HG02943 (cell line): ENCODE measurements around the gene AKNA.

ENCODE experiments used
- ATAC-seq: cut with Tn5 transposase; IDR thresholded peaks from one replicate; pipeline ENCODE4 v1.9.1; 2021; ENCODE audit warnings: mild to moderate bottlenecking, low read depth, moderate library complexity; ENCODE audit not compliant: unreplicated experiment

Gene AKNA

GRCh38 chr9:114363424-114363823 lies 24.4 kb downstream of the AKNA start:
- no peak for ATAC-seq

GRCh38 chr9:114362394-114362793 lies 25.4 kb downstream of the AKNA start:
- ATAC-seq = no peak

- no peak for ATAC-seq
Measured at GRCh38 chr9:114361542-114361941, 26.2 kb downstream of the AKNA start.

GRCh38 chr9:114359801-114360200 lies 28.0 kb downstream of the AKNA start:
- no peak for ATAC-seq

DNA sequence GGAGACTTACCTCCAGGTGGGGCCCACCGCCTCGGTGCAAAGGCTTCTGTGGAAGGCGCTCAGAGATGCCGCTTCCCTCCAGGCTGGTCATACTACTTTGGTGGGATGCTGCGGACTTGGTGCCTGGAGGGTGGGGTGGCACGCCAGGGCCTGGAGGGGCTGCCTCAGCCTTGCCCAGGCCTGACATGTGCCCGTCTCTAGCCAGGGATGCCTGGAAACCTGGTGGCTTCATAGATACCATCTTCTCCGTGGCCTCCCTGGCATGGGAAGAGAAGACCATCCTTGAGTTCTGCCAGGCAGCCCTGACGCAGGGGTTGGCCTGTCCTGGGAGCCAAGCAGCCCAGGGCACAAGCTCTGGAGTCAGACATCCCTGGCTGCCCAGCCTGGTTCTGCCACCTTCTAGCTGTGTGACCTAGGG lies 29.9 kb downstream of the AKNA start:
- ATAC-seq = no peak

GRCh38 chr9:114357360-114357759 lies 30.4 kb downstream of the AKNA start:
- ATAC-seq = no peak

DNA sequence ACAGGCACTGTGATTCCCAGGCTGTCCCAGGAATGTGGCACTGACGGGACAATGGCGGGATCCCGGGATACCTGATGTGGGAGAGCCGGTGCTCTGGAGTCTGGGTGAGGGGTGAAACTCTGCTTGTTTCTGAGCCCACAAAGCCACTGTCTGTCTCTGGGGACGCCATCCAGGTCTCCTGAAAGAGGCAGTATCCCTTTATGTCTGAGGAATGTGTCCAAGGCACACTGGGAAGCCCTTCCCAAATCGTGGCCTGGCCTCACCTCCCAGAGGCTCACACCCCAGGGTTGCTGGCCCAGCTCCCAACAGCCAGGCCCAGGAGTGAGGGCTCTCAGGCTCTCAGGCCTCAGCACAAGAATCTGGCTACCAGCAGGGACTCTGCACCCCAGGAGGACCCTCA lies 31.0 kb downstream of the AKNA start:
- no peak for ATAC-seq

DNA sequence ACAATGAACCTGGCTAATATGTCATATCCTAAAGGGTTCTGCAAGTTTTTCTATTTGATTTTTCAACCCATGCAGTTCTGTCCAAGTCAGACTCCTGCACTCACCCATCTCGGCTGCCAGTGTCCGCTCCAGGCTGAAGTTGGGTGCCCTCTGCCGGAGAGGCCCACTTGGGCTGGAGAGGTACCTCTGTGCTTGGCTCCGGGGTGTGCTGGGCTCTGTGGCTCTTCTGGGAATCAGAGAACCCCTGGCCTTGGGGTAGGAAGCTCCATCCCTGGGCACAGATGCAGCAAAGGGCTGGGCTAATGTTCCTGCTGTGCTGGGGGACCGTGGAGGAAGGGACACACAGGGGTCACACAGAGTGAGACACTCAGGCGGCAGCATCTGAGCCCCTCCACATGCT lies 32.0 kb downstream of the AKNA start:
- no peak for ATAC-seq

- no peak for ATAC-seq
Measured at GRCh38 chr9:114351932-114352331, 35.9 kb downstream of the AKNA start.

DNA sequence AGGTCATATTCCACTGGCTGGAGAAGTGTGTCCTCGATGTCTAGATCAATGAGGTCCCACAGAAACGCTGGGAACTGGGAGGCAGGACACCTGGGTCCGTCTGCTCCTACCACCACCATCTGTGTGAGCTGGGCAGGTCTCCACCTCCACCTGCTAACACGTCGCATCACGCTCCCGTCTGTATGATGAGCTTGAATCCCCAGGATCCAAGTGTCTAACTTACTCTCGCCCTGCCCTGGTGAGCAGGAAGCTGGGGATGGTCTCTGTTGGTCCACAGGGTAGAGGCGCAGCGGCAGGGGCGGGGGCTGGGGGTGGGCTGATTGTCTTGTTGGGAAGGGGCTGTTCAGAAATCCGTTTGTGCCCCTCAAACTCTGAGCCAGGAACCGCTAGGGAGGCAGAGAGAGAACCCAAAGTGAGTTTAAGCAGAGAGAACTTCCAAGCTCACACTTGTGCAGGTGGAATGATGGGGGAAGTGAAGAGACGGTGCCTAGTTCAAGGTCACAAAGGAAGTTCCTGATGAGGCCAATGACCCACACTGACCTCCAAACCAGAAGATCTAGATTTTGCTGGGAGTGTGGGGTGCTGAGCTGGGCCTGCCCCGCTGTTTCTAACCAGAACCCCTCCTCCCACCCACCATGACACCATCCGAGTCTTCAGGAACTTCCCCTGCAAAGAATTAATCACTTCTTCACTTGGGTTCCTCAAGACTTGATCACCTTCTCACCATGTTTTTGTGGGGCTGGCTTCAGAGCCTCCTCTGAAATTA lies 37.0 kb downstream of the AKNA start:
- ATAC-seq = no peak

DNA sequence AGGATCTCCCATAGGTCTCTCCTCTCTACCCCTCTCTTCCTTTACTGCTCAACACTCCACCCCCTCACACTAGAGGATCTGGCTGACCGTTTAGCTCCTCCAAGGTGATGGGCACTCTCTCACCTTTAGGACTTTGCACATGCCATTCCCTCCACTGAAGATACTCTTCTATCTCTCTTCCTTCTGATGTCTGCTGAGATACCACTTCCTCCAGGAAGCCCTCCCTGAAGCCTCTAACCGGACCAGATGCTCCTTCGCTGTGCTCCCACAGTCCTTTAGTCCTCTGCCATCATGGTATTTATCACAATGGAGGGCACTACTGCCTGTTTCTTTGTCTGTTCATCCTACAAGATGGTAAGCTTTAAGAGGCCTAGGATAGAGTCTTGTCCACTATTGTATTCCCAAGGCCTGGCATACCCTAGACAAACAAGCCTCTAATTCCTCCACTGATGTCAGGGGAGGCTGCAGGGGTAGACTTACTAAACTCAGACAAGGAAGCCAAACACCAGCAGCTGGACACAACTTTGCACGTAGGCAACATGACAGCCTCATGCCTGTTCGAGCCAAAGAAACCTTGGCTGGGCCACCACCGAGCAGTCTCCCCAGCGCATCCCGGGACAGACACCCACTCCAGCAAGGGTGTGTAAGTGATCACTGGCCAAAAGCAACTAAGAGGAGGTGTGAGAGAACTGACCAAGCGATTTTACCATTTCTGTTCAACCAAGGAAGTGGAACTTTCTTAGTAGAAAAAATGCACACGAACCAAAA lies 37.9 kb downstream of the AKNA start:
- ATAC-seq = no peak

- ATAC-seq = peak; percentile 92
Measured at GRCh38 chr9:114348906-114349482, 38.8 kb downstream of the AKNA start.

DNA sequence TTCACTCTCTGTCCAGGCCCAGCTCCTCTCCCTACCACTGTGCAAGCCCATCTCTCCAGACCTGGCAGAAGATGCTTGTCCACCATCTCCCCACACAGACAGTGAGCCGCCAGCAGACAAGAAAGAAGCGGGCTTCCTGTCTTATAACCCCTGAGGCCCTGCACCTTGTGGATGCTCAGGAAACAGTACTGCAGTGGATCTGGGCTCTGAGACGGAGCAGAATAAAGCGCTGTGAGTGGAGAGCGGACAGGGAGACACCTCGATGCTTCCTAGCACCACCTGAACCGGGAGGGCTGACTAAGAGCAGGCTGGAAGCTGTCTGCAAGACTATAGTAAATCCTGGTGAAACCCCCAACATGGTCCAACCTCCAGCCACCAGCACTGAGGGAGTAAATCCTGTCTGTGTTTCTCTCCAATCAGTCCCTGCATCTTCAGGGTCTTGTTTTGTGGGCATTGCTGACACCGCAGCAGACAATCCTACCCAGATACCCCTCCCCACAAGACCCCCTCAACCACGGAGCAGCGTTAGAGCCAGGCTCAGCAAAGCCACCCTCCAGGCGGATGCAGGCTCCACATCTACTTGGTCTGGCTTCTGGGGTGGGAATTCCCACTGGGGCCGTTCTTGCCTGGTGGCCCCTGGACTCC lies 39.4 kb downstream of the AKNA start:
- no peak for ATAC-seq

GRCh38 chr9:114347675-114348074 lies 40.1 kb downstream of the AKNA start:
- ATAC-seq = no peak

GRCh38 chr9:114346146-114346545 lies 41.6 kb downstream of the AKNA start:
- no peak for ATAC-seq

DNA sequence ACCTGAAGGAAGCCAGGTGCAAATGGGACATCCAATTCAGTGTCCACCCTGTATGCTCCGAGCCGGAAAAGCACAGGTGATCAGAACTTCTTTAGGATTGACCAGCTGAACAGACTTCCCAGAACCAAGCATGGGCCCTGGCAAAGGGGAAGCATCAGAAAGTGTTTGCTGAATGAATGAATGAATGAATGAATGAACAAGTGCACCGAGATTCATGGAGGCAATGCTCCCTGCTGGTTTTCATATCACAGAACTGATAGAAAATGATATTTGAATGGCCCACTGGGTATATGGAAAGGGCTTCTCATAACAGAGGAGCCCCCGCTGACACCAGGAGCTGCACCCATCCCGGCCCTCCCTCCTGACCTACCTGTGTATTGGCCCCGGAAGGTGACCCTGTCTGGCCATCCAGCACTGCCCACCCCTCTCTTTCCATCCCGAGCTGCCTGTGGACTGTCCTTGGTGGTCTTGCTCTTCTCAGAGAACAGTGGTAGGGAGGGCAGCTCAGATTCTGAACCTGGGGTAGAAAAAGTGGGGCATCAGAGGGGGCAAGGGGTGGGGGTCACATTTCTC lies 42.2 kb downstream of the AKNA start:
- ATAC-seq = no peak

GRCh38 chr9:114344692-114345091 lies 43.1 kb downstream of the AKNA start:
- ATAC-seq = no peak

GRCh38 chr9:114344188-114344566 lies 43.6 kb downstream of the AKNA start:
- ATAC-seq = no peak

- no peak for ATAC-seq
Measured at GRCh38 chr9:114343471-114344187, 44.2 kb downstream of the AKNA start.

DNA sequence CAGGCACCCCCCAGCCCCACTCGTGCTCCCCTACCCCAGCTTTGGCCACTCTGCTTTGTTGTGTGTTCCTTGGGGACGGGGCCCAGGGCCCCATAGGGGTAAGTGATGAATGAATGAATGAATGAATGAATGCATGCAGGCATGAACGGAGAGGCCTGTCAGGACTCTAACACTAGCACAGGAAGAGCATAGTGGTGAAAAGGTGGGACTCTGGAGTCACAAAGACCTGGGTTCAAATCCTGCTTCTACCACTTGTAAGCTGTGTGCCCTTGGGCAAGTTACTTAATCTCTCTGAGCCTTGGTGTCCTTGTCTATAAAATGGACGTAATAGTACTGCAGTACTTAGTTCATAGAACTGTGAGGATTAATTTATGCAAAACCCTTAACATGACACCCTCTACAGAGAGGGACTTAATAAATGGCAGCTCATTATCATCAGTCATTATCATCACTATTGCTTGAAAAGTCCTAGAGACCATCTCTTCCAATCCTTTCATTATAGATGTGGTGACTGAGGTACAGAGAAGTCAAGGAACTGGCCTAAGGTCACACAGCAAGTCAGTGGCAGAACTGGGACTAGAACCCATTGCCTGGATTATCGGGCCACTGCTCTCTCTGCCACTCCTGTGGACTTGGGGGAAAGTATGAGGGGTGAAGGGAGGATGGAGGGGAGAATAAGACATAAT lies 44.9 kb downstream of the AKNA start:
- no peak for ATAC-seq
